ENCODE data around the gene CPNE7.
A peak's percentile ranks its signal among the peaks of the same experiment; 100 is the strongest.

Gene CPNE7

GRCh38 chr16:89601906-89602272, 26.3 kb downstream of the CPNE7 start:
- no peak for TF ChIP-seq POLR2AphosphoS5 (IDR thresholded peaks at IDR 0.05; ENCODE audit: low read depth, low read length)
- TF ChIP-seq REST (IDR thresholded peaks at IDR 0.05; ENCODE audit: insufficient read depth in 1 of 2, low read depth in 2 of 2, low read length in 2 of 2): no peak
- TF ChIP-seq FOXP2 (optimal IDR thresholded peaks at IDR 0.05; ENCODE audit: borderline replicate concordance, extremely low read depth, extremely low read length, insufficient read depth): no peak
- TF ChIP-seq TAF1 (IDR thresholded peaks at IDR 0.05; ENCODE audit: borderline replicate concordance, insufficient read depth, low read length): no peak
- no peak for TF ChIP-seq SIN3A (IDR thresholded peaks at IDR 0.05; ENCODE audit: borderline replicate concordance, insufficient read depth, low read length)

- no peak for TF ChIP-seq REST (IDR thresholded peaks at IDR 0.05; ENCODE audit: insufficient read depth in 1 of 2, low read depth in 2 of 2, low read length in 2 of 2)
- no peak for TF ChIP-seq POLR2AphosphoS5 (IDR thresholded peaks at IDR 0.05; ENCODE audit: low read depth, low read length)
- no peak for TF ChIP-seq SIN3A (IDR thresholded peaks at IDR 0.05; ENCODE audit: borderline replicate concordance, insufficient read depth, low read length)
- peak; percentile 23; the same call in 1 of the 2 replicates for TF ChIP-seq TAF1 (IDR thresholded peaks at IDR 0.05; ENCODE audit: borderline replicate concordance, insufficient read depth, low read length)
- peak; percentile 63 for TF ChIP-seq FOXP2 (optimal IDR thresholded peaks at IDR 0.05; ENCODE audit: borderline replicate concordance, extremely low read depth, extremely low read length, insufficient read depth)
These were observed 26.9 kb downstream of the CPNE7 start for GRCh38 chr16:89602273-89602951.

GRCh38 chr16:89602952-89603590, 27.5 kb downstream of the CPNE7 start:
- TF ChIP-seq FOXP2 (optimal IDR thresholded peaks at IDR 0.05; ENCODE audit: borderline replicate concordance, extremely low read depth, extremely low read length, insufficient read depth) (no peak), SIN3A (IDR thresholded peaks at IDR 0.05; ENCODE audit: borderline replicate concordance, insufficient read depth, low read length) (no peak), TAF1 (IDR thresholded peaks at IDR 0.05; ENCODE audit: borderline replicate concordance, insufficient read depth, low read length) (no peak), REST (IDR thresholded peaks at IDR 0.05; ENCODE audit: insufficient read depth in 1 of 2, low read depth in 2 of 2, low read length in 2 of 2) (no peak), POLR2AphosphoS5 (IDR thresholded peaks at IDR 0.05; ENCODE audit: low read depth, low read length) (no peak)

- no peak for TF ChIP-seq POLR2AphosphoS5 (IDR thresholded peaks at IDR 0.05; ENCODE audit: low read depth, low read length)
- no peak for TF ChIP-seq SIN3A (IDR thresholded peaks at IDR 0.05; ENCODE audit: borderline replicate concordance, insufficient read depth, low read length)
- no peak for TF ChIP-seq FOXP2 (optimal IDR thresholded peaks at IDR 0.05; ENCODE audit: borderline replicate concordance, extremely low read depth, extremely low read length, insufficient read depth)
- no peak for TF ChIP-seq REST (IDR thresholded peaks at IDR 0.05; ENCODE audit: insufficient read depth in 1 of 2, low read depth in 2 of 2, low read length in 2 of 2)
- TF ChIP-seq TAF1 (IDR thresholded peaks at IDR 0.05; ENCODE audit: borderline replicate concordance, insufficient read depth, low read length): no peak
These were observed 29.2 kb downstream of the CPNE7 start for GRCh38 chr16:89604764-89605163.

All from PFSK-1 (cell line).